SKM-1 (cell line): ENCODE results near the gene ADGRG1.
A peak's percentile ranks its signal among the peaks of the same experiment; 100 is the strongest.

Experiments
- DNase-seq: peaks from one replicate; lab custom pipeline; 2025; ENCODE audit not compliant: unreplicated experiment; lab: John Stamatoyannopoulos, UW

ADGRG1 gene

DNA sequence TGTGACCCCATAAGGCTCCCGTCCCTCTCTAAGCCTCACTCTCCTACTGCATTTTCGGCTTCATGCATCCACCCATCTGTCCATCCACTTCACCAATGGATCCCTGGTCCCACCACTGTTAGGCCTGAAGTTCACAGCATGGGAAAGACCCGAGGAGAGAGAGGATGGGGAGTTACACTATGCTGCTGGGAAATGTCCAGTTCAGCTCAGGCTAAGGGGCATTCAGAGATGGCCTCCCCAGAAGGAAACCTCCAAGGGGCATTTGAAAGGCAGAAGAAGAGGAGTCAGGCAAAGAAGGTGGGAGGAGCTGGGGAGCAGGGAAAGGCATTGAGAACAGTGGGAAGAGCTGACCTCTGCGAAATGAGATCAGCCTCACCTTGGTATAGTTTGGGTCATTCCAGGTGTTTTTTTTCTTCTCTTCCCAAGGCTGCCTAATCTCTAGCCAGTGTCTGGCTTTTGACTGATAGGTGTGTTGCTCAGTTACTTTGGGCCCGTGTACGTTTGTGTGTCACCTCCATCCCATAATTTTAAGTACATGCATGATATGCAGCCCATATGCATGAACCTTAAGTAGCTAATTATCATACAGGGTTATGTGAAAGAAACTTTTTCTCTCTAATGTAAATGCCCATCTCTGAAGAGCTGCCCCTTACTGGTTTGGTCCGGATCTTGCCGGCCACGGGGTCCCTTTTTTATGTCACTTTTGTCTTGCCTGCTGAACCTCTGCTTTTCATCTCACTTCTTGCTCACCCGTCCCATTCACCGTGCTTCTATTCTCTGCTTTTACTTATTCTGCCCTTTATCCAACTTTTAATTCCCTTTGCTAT, 54.6 kb downstream of the ADGRG1 start:
- DNase-seq: no peak

DNA sequence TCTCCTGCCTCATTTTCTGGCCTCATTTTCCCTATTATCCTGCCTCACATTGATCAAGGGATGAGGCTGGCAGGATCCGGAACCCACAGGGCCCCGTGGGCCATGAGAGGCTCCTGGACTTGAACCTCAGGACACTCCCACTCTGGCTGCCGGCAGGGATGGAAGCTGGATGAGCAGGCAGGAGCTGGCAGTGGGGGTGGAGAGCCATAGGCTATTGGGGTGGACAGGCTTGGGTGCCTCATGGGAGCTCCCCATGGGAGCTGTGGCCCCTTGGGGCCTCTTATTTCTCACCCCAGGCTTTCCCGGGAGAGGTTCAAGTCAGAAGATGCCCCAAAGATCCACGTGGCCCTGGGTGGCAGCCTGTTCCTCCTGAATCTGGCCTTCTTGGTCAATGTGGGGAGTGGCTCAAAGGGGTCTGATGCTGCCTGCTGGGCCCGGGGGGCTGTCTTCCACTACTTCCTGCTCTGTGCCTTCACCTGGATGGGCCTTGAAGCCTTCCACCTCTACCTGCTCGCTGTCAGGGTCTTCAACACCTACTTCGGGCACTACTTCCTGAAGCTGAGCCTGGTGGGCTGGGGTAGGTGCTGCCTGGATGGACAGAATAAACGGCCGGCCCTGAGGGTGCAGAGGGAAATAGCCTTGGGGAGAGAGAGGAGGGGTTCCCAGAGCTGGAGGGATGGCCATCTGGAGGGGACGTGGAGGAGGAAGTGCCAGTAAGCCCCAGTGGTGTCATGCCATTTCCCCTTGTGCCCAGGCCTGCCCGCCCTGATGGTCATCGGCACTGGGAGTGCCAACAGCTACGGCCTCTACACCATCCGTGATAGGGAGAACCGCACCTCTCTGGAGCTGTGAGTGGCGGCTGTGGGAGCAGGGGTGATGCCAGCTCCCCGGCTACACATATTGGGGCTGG, 55.5 kb downstream of the ADGRG1 start:
- DNase-seq: no peak

DNA sequence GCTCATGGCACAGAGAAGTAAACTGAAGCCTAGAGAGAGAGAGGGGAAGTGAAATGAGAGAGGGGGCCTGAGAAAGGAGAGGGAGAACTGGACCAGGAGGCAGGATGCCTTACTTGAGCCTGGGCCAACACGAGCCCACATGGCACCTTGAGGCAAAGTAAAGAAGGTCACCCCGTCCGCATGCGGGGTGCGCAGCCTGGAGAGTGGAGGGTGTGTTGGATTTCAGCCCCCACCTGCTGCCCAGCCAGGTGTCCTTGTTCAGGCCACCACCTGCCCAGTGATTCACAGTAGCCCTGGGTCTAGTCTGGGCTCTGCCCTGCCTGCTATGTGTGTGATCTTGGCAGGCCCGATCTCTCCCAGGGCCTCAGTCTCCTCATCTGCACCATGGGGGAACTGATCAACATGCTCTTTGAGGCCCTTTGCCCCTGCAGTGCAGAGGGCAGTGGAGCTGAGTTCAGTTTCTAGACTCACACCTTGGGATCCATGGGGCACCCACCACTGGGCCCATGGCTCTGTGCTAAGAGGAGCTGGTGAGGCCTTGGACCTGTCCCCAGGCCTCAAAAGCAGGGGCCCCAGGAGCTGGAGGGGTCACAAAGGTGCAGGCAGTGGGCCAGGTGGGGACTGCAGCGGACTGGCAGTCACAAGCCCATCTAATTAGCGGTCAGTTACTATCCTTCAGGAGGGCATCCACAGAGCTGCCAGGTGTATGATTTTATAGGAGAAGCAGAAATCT, 56.4 kb downstream of the ADGRG1 start:
- DNase-seq: no peak

DNA sequence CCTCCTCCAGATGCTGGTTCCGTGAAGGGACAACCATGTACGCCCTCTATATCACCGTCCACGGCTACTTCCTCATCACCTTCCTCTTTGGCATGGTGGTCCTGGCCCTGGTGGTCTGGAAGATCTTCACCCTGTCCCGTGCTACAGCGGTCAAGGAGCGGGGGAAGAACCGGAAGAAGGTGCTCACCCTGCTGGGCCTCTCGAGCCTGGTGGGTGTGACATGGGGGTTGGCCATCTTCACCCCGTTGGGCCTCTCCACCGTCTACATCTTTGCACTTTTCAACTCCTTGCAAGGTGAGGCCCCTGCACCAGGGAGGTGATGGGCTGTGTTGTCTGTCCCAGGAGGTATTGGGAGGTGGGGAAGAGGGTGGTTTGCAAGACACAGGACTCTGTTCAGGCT, 57.2 kb downstream of the ADGRG1 start:
- no peak for DNase-seq

DNA sequence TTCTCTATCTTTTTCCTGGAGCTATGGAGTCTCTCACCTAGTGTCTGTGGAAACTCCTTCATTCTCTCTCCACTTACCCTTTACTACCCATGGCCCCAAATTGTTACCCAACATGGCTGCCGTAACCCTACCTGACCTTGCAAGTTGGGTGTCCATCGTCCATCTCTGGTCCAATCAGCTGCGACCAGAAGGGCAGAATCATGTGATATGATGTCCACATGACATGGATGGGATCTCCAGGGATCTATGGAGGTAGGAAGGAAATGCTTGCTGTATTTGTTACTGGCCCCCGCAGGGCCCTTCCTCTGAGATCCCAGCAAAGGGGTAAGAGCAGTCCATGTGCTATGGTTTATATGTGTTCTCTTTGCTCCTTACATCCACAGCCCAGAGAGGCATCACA, 58.1 kb downstream of the ADGRG1 start:
- no peak for DNase-seq

DNA sequence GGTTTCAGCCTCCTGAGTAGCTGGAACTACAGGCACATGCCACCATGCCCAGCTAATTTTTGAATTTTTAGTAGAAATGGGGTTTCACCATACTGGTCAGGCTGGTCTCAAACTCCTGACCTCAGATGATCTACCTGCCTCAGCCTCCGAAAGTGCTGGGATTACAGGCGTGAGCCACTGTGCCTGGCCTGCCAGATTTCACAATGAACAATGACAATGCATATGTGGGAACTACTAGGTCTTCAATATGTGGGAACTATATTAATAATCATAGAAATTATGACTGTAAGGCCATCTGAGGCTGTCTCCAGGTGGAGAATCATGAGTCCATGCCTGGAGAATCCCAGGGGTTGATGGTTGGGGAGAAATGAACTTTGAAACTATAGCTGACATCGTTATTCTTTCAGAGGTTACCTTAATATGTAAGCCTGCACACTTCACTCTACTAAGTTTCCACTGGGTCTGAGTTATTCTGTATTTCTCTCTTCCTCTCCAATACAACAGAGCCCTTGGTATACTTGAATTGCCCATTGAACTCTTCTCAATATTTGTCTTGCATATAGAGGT, 59.0 kb downstream of the ADGRG1 start:
- DNase-seq: no peak

DNA sequence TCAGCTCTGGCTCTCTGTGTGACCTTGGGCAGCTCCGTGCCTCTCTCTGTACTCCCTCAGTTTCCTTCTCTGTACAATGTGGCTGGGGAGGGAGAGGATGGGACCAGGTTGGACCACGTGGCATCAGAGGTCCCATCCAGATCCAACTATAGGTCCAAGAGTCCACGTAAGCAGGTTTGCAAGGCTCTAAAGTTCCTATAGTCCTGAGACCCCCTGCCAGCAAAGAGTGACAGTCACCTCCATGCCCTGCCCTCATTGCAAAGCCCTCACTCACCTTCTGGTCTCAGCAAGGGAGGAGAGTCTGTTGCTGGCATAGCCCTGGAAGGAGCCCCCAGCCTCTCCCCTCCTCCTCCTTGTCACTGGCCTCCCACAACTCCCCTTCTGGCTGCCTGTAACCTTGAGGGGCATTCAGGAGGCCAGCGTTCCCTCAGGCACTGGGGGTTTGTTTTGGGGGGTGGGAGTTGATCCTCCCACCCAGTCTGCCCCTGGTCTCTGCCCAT, 60.1 kb downstream of the ADGRG1 start:
- no peak for DNase-seq

DNA sequence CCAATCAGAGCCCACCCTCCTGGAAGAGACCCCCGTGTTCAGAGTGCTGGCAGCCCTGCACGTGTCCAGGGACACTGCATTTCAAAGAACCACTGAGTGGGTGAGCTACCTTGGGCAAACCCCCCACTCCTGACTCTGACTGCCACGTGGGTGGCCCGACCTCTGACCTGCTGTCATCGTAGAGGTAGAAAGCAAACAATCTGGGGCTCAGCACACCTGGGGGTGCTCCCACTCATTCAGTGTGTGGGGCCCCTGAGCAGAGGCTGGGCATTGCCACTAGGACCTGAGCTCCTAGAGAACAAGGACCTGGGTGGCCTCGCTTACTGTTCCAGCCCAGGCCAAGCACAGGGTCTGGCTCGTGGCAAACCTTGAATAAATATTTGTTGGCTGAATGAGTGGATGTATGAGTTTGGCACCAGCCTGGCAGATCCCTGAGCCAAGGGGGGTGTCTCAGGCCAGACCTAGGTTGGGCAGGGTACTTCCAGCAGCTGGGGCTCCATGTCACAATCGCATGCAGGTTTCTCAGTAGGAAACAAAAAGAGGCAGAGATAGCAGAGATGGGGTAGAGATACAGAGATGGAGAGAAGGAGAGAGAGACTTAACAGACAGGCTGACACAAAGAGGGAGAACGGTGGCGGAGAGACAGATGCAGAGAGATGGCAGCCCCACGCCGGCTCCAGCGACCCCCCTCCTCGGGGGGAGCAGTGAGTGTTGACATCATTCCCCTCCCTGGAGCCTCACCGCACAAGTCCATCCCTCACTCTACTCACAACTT, 60.7 kb downstream of the ADGRG1 start:
- no peak for DNase-seq

DNA sequence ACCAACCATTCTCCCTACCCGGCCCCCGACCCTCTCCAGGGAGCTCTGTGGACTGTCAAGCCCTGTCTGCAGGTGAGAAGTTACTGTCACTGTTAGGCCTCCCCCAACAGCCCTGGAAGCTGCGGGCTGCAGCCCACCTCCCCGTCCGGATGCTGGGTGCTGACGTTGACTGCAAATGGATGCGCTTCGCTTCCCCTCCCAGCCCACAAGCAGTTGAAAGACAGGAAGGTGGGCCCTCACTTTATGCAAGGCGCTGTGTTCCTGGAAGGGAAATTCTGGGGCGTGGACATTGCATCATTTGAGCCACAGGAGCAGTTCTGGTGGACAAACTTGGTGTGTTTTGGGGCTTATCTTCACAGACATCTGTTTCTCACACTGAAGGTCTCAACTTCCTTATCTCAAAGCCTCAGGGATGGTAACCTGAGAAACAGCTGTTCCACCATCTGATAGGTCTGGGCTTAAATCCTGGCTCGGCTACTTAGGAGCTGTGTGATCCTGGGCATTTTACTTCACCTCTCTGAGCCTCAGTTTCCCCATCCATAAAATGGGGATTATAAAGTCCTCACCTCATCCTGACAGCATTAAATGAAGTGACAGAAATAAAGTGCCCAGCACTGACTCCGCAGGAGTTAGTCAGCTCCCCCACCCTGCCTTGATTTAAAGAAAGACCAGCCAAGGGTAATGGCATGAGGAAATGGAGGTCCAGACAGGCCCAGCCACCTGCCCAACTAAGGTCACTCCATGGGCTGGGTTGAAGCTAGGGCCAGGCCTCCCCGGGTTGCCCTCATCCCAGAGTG, 61.5 kb downstream of the ADGRG1 start:
- peak; percentile 96 for DNase-seq

DNA sequence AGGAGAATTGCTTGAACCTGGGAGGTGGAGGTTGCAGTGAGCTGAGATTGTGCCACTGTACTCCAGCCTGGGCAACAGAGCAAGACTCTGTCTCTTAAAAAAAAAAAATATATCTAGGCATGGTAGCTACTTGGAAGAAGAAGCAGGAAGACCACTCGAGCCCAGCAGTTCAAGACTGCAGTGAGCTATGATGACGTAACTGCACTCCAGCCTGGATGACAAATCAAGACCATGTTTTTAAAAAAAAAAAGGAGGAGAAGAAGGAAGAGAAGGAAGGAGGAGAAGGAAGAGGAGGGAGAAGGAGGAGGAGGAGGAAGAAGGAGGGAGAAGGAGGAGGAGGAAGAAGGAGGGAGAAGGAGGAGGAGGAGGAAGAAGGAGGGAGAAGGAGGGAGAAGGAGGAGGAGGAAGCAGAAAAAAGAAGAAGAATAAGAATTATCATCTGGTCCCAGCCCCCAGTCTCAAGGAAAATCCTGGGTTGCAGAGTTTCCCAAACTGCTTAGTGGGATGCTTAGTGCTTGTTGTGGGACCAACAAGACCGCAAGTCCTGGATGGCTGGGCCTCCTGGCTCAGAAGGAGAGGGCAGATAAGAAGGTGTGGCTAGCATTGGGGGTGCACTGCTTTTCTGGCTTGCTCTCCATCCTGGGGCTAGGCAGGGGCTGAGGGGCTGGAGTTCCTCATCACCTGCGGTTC, 62.5 kb downstream of the ADGRG1 start:
- no peak for DNase-seq

DNA sequence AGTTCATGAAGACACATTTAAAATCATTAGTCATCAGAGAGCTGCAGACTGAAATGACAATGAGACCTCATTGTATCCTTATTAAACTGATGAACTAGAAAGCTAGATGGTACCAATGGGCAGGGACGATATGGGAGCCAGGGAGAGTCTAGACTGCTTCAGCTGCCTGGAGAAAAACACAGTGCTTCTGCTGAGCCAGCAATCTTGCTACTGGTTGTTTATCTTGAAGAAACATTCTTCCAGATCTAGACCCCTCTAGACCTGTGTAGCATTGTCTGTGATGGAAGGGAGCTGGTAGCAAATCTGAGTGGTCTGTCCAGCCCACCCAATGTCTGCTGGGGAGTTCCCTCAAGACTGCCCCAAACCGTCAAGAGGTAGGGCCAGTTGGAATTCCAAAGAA, 64.2 kb downstream of the ADGRG1 start:
- DNase-seq: no peak

DNA sequence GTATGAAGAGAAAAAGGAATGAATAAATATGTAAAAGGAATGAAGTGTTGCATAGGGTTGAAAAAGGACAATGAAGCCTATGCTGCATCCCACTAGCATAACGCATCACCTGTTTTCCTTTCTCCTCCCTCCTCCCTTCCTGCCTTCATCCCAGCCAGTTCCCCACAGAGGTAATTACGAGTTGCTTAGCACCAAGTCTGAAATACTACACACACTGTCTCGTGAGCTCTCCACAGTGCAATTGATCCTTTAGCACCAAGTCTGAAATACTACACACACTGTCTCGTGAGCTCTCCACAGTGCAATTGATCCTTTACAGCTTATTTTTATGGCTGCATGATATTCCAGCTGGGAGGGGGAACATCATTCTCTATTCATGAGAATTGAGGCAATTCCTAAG, 65.1 kb downstream of the ADGRG1 start:
- DNase-seq: no peak

DNA sequence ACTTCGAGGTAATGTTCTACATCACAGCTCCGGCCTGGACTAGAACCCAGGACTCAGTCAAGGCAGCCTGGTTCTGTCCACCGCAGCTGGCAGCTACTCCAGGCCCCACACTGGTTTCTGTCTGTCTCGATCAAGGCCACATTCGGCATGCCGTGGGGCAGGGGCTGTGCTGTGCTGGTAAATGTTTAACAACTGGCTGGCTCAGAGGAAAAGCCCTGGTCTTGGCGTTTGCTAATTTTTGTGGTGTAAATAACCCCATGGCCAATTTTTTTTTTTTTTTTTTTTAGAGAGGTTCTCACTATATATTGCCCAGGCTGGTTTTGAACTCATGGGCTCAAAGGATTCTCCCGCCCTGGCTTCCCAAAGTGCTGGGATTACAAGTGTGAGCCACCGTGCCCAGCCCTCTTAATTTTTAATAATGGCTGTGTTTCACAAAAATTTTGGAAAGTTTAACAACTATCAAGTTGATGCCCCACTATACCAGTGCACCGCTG, 65.8 kb downstream of the ADGRG1 start:
- DNase-seq: no peak

DNA sequence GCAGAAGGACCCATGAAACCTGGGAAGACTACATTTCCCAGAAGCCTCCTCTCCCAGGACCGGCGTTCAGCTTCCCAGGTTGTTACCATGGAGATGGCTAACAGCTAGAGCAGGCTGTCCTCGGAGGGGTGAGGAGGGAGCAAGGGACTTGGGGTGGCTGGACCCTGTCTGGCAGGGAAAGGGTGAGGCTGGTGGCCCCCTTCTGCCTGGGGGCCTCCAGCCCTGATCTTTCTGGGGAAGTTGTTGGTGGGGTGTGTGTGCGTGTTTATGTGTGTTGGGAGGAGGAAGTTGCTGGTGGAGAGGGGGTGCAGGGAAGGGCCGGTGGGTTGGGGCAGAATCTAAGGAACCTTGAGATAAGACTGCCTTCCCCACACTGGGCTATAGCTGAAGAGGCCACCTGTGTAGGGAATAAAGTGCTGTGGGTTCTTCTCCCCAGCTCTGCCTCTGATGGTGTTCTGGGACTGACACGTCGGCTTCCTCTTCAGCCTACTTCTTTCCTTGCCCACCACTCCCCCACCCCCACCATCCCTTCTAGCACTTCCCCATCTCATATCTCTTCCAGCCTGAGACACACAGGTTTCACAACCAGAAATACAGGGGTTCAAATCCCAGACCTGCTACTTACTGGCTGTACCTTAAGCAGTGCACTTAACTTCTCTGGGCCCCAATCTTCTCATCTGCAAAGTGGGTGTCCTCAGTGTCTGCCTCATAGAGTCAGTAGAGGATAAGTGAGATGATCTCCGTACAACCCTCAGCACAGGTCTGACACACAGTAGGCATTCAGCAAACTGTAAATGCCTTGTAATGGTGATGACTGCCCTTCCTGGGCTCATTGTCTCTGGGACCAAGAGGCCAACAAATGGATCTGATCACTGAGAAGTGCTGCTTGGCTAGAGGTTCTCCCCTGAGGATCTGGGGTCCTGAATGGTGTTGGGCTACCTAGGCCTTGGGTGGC, 66.6 kb downstream of the ADGRG1 start, which contains the start of gene DRC7:
Gene DRC7, plus strand, starts transcription at position 82 of the 955 bp plus-strand sequence. CDS start 3,144 bp downstream, outside the sequence.
- DNase-seq: peak; percentile 90

DNA sequence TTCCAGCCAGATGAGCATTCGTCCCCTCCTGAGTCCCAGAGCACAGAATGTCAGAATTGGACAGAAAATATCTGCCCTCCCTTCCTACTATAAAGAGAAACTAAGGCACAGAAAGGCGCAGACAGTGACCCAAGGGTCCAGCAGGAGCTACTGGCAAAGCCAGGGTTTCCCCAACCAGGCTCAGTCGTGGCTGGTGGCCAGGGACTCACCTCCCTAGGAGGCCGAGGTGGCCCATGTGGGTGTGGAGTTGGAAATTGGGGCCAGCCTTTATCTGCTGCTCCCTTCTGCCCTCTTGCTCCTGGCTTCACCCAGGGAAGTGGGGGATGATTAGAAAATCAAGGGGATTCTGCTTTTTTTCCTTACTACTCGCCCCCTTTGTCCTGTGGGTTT, 67.2 kb downstream of the ADGRG1 start:
- DNase-seq: no peak

DNA sequence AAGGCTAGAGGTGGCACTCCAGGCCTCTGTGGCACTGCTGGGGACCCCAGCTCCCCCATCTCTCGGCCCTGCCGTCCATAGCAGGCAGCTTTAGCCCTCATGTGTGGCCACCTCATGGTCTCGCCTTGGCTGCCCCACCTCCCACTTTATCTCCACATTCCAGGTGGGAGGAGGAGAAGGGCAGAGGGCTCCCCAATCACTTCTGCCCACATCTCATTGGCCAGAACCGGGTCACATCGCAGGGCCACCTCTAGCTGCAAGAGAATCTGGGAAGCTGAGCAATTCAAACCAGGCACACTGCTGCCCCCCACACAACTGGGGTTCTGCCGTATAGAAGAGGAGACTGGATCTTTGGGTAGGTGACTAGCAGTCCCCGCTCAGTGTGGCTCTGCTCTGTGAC, 67.8 kb downstream of the ADGRG1 start:
- DNase-seq: no peak

DNA sequence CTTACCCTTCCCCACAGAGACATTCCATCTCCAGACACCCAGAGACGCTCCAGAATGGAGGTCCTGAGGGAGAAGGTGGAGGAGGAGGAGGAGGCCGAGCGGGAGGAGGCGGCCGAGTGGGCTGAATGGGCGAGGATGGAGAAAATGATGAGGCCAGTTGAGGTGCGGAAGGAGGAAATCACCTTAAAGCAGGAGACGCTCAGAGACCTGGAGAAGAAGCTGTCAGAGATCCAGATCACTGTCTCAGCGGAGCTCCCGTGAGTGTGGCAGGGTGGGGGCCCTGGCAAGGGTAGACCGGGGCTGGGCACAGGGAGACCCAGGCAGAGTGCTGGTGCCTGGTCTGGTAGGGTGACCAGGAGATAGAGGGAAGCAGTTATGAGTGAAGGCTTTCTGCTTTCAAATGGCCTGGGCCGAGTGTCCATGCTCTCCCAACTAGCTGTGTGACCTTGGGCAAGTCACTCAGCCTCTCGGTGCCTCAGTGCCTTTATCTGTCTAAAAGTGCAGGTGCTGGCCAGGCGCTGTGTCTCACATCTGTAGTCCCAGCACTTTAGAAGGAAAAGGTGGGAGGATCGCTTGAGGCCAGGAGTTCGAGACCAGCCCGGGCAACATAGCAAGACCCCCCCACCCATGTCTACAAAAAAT, 69.6 kb downstream of the ADGRG1 start:
- DNase-seq: no peak
